Measurements from ENCODE around the gene TNFRSF4.

- TF ChIP-seq SUZ12 (IDR thresholded peaks at IDR 0.05; ENCODE audit: extremely low read depth, insufficient read depth, insufficient read length) (no peak), YY1 (IDR thresholded peaks at IDR 0.05; ENCODE audit: insufficient read depth, insufficient read length) (no peak)
Measured at GRCh38 chr1:1204998-1205768, 8.8 kb downstream of the TNFRSF4 start.
